GM12892 (cell line): ENCODE data around the gene SLC38A1.

Experiments
- POLR2A ChIP-seq: IDR thresholded peaks from 2 replicates; pipeline ENCODE4 v1.6.1; 2011; ENCODE audit warnings: low read depth, low read length, control low read depth
- POLR2AphosphoS5 ChIP-seq: IDR thresholded peaks from 2 replicates; pipeline ENCODE4 v1.6.1; 2011; ENCODE audit warnings: low read depth, low read length, control low read depth
- TAF1 ChIP-seq: IDR thresholded peaks from 2 replicates; pipeline ENCODE4 v1.6.1; 2011; ENCODE audit warnings: low read depth, mild to moderate bottlenecking, control low read depth, low read length, borderline replicate concordance

- TF ChIP-seq POLR2A (no peak), POLR2AphosphoS5 (no peak), TAF1 (no peak)
Observed at GRCh38 chr12:46303039-46303666, 34.3 kb upstream of the SLC38A1 start.
